Renal pelvis (tissue), 4 donors: ENCODE results near the gene KIRREL3. TPM values are rescaled to one million over a fixed set of nuclear protein-coding genes. Genes with fewer than 3 reads are reported as not detected.

Experiments
- DNase-seq: peaks from one replicate; pipeline ENCODE4 v3.0.0-alpha.2; 2013
- polyA plus RNA-seq, 3 donors: library from polyadenylated mRNA; unstranded; fragments of 120-200 nt; gene quantifications; one replicate each; pipeline ENCODE4 v1.2.1, GENCODE V29; 2013; ENCODE audit not compliant: insufficient read length in 3 of 3

Gene KIRREL3
- polyA plus RNA-seq, 3 donors = 1.6 to 1.8 (median 1.7) TPM

- no peak for DNase-seq
Observed at GRCh38 chr11:126710804-126711399, 289.7 kb downstream of the KIRREL3 start.

- no peak for DNase-seq
Observed at GRCh38 chr11:126707498-126707897, 293.1 kb downstream of the KIRREL3 start.

- no peak for DNase-seq
Observed at GRCh38 chr11:126704096-126704495, 296.5 kb downstream of the KIRREL3 start.

- peak; percentile 11 for DNase-seq
Observed at GRCh38 chr11:126703662-126704061, 296.9 kb downstream of the KIRREL3 start.

GRCh38 chr11:126702987-126703386 lies 297.6 kb downstream of the KIRREL3 start:
- DNase-seq = no peak

GRCh38 chr11:126702165-126702720 lies 298.3 kb downstream of the KIRREL3 start:
- no peak for DNase-seq

GRCh38 chr11:126701520-126701897 lies 299.1 kb downstream of the KIRREL3 start:
- no peak for DNase-seq

- no peak for DNase-seq
Observed at GRCh38 chr11:126700768-126701519, 299.6 kb downstream of the KIRREL3 start.

GRCh38 chr11:126698576-126698975 lies 302.0 kb downstream of the KIRREL3 start:
- no peak for DNase-seq

GRCh38 chr11:126697936-126698335 lies 302.6 kb downstream of the KIRREL3 start:
- no peak for DNase-seq

GRCh38 chr11:126696982-126697381 lies 303.6 kb downstream of the KIRREL3 start:
- no peak for DNase-seq

- no peak for DNase-seq
Observed at GRCh38 chr11:126695293-126695692, 305.3 kb downstream of the KIRREL3 start.

- no peak for DNase-seq
Observed at GRCh38 chr11:126694065-126694625, 306.4 kb downstream of the KIRREL3 start.

GRCh38 chr11:126687477-126687876 lies 313.1 kb downstream of the KIRREL3 start:
- no peak for DNase-seq

GRCh38 chr11:126686938-126687337 lies 313.6 kb downstream of the KIRREL3 start:
- no peak for DNase-seq

GRCh38 chr11:126683766-126684728 lies 316.5 kb downstream of the KIRREL3 start:
- no peak for DNase-seq

- DNase-seq = no peak
Observed at GRCh38 chr11:126682590-126682989, 318.0 kb downstream of the KIRREL3 start.

- no peak for DNase-seq
Observed at GRCh38 chr11:126680700-126681099, 319.9 kb downstream of the KIRREL3 start.

GRCh38 chr11:126680131-126680530 lies 320.4 kb downstream of the KIRREL3 start:
- no peak for DNase-seq

- no peak for DNase-seq
Observed at GRCh38 chr11:126679033-126679432, 321.5 kb downstream of the KIRREL3 start.

GRCh38 chr11:126676536-126676935 lies 324.0 kb downstream of the KIRREL3 start:
- DNase-seq = no peak

GRCh38 chr11:126673319-126673718 lies 327.3 kb downstream of the KIRREL3 start:
- no peak for DNase-seq
